ENCODE results near the gene SDR9C7.
"Not testable (repeated sequence)": the region's sequence is repeated elsewhere in the genome, so short reads cannot be mapped to it uniquely, and the experiment has no call there.

SDR9C7 gene

GRCh38 chr12:56933826-56934625, at the start of gene SDR9C7:
SDR9C7 (minus strand) TSS chr12:56934408; CDS start chr12:56934261, 147 bp downstream.
- FAIRE-seq, result no peak

GRCh38 chr12:56983386-56983785, 49.2 kb upstream of the SDR9C7 start:
- no peak for FAIRE-seq

- FAIRE-seq, result not testable (repeated sequence)
These were observed 48.5 kb upstream of the SDR9C7 start for GRCh38 chr12:56982578-56983236.

- no peak for FAIRE-seq
These were observed 46.8 kb upstream of the SDR9C7 start for GRCh38 chr12:56980941-56981530.

GRCh38 chr12:56980268-56980667, 46.1 kb upstream of the SDR9C7 start:
- FAIRE-seq, result no peak

GRCh38 chr12:56979628-56980027, 45.4 kb upstream of the SDR9C7 start:
- FAIRE-seq, result no peak

GRCh38 chr12:56978397-56979138, 44.4 kb upstream of the SDR9C7 start:
- no peak for FAIRE-seq

GRCh38 chr12:56977361-56977760, 43.2 kb upstream of the SDR9C7 start:
- not testable (repeated sequence) for FAIRE-seq

- FAIRE-seq, result not testable (repeated sequence)
These were observed 40.0 kb upstream of the SDR9C7 start for GRCh38 chr12:56974224-56974623.

- FAIRE-seq, result not testable (repeated sequence)
These were observed 34.7 kb upstream of the SDR9C7 start for GRCh38 chr12:56968910-56969309.

- FAIRE-seq, result not testable (repeated sequence)
These were observed 31.9 kb upstream of the SDR9C7 start for GRCh38 chr12:56965997-56966642.

- FAIRE-seq, result not testable (repeated sequence)
These were observed 30.9 kb upstream of the SDR9C7 start for GRCh38 chr12:56965124-56965523.

GRCh38 chr12:56963557-56963956, 29.3 kb upstream of the SDR9C7 start:
- not testable (repeated sequence) for FAIRE-seq

GRCh38 chr12:56962247-56962646, 28.0 kb upstream of the SDR9C7 start:
- not testable (repeated sequence) for FAIRE-seq

GRCh38 chr12:56958422-56958821, 24.2 kb upstream of the SDR9C7 start:
- no peak for FAIRE-seq

GRCh38 chr12:56957229-56958052, 23.2 kb upstream of the SDR9C7 start, which contains the start of gene RDH16:
RDH16 (minus strand) TSS chr12:56957608; CDS start chr12:56957462, 146 bp downstream.
- FAIRE-seq, result no peak

GRCh38 chr12:56955631-56956256, 21.5 kb upstream of the SDR9C7 start:
- no peak for FAIRE-seq

- no peak for FAIRE-seq
These were observed 20.7 kb upstream of the SDR9C7 start for GRCh38 chr12:56954958-56955355.

GRCh38 chr12:56954057-56954957, 20.1 kb upstream of the SDR9C7 start:
- FAIRE-seq, result no peak

- FAIRE-seq, result no peak
These were observed 19.1 kb upstream of the SDR9C7 start for GRCh38 chr12:56953314-56953713.
